Stimulated activated CD4-positive, alpha-beta T cell treated with anti-CD3 and anti-CD28 coated beads, TNF-alpha, amount 100 ng/mL, for 4 hours (primary cell): ENCODE data around the gene PLAAT4.

Source experiments
- DNase-seq, 3 experiments: peaks; one replicate each; pipeline ENCODE4 v3.0.0-alpha.2; 2020; ENCODE audit warnings: low read depth in 3 of 3

PLAAT4 gene

GRCh38 chr11:63536669-63537292 lies at the start of gene PLAAT4:
PLAAT4 (plus strand) TSS chr11:63536808; CDS start chr11:63536869, 61 bp downstream.
- no peak for DNase-seq

GRCh38 chr11:63488789-63489188 lies 47.8 kb upstream of the PLAAT4 start:
- no peak for DNase-seq

GRCh38 chr11:63489879-63490278 lies 46.7 kb upstream of the PLAAT4 start:
- DNase-seq, result no peak

- DNase-seq, result no peak
These were observed 45.9 kb upstream of the PLAAT4 start, which contains the start of gene PLAAT5 for GRCh38 chr11:63490551-63491239. PLAAT5 (minus strand) TSS chr11:63491167; CDS start chr11:63491034, 133 bp downstream.

GRCh38 chr11:63491240-63491587 lies 45.4 kb upstream of the PLAAT4 start:
- DNase-seq, result no peak

GRCh38 chr11:63491636-63492372 lies 44.8 kb upstream of the PLAAT4 start:
- DNase-seq, result no peak

- DNase-seq, result no peak
These were observed 44.2 kb upstream of the PLAAT4 start for GRCh38 chr11:63492441-63492840.

- no peak for DNase-seq
These were observed 43.5 kb upstream of the PLAAT4 start for GRCh38 chr11:63493127-63493526.

- no peak for DNase-seq
These were observed 41.6 kb upstream of the PLAAT4 start for GRCh38 chr11:63494975-63495374.

GRCh38 chr11:63499874-63500273 lies 36.7 kb upstream of the PLAAT4 start:
- DNase-seq, result no peak

- no peak for DNase-seq
These were observed 35.4 kb upstream of the PLAAT4 start for GRCh38 chr11:63501236-63501635.

- DNase-seq, result no peak
These were observed 34.3 kb upstream of the PLAAT4 start for GRCh38 chr11:63502252-63502820.

- DNase-seq, result no peak
These were observed 33.1 kb upstream of the PLAAT4 start for GRCh38 chr11:63503492-63503891.

- no peak for DNase-seq
These were observed 32.6 kb upstream of the PLAAT4 start for GRCh38 chr11:63504054-63504453.

GRCh38 chr11:63504933-63505586 lies 31.5 kb upstream of the PLAAT4 start:
- no peak for DNase-seq

GRCh38 chr11:63505857-63506528 lies 30.6 kb upstream of the PLAAT4 start, which contains the start of gene LGALS12:
LGALS12 (plus strand) TSS chr11:63506084; CDS start chr11:63506459, 375 bp downstream.
- no peak for DNase-seq

- no peak for DNase-seq
These were observed 29.7 kb upstream of the PLAAT4 start for GRCh38 chr11:63506876-63507275.

GRCh38 chr11:63507511-63507910 lies 29.1 kb upstream of the PLAAT4 start:
- no peak for DNase-seq

GRCh38 chr11:63508009-63508408 lies 28.6 kb upstream of the PLAAT4 start:
- no peak for DNase-seq

- DNase-seq, result no peak
These were observed 27.9 kb upstream of the PLAAT4 start for GRCh38 chr11:63508745-63509144.

- DNase-seq, result no peak
These were observed 26.1 kb upstream of the PLAAT4 start for GRCh38 chr11:63510360-63511047.
